Sigmoid colon (tissue), 4 donors: Measurements from ENCODE around the gene DUSP22.

Source experiments
- EP300 ChIP-seq, 4 donors: sonication (generic); formaldehyde crosslinking; IDR thresholded peaks; one replicate each; pipeline ENCODE4 v1.6.1; 2017; ENCODE audit warnings: antibody characterized with exemption in 4 of 4
- POLR2A ChIP-seq, 2 donors: fragments of 450-650 bp; IDR thresholded peaks; one replicate each; pipeline ENCODE4 v1.6.1; 2016; ENCODE audit warnings: antibody characterized with exemption in 2 of 2, mild to moderate bottlenecking in 2 of 2, moderate library complexity in 2 of 2
- POLR2AphosphoS5 ChIP-seq, 4 donors: sonication (generic); formaldehyde crosslinking; IDR thresholded peaks; one replicate each; pipeline ENCODE4 v1.6.1; 2017; ENCODE audit warnings: antibody characterized with exemption in 4 of 4

DNA sequence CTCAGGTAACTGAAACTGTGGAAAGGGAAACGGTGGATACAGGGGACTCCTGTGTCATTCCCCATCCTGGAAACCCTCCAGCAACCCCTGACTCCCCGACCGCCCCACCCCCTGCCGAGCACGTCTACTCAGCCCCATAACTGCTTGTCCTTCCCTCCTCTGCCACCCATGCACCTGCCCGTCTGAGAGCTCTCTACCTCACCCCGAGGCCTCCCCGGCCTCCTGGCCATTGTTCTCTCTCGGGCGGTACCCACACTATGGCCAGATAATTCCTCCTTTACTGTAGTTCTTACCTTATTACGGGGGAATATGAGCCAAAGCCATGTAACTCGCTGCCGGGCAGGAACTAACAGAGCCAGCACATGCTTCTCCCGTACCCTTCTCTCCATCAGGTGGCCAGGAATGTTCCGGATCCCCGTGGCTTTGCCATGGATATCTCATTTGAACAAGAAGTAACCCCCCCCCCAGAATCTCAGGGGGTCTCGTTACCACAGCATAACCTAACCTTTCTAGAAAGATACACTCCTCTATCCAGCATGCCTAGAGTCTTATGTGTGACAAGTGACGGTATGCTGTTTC is 94.5 kb downstream of the DUSP22 start:
- TF ChIP-seq POLR2AphosphoS5 (IDR thresholded peaks at IDR 0.05) (no peak), POLR2A (IDR thresholded peaks at IDR 0.05) (no peak), EP300 (IDR thresholded peaks at IDR 0.05) (no peak)
